ENCODE results near the gene CTNND2. TPM values are rescaled to one million over a fixed set of nuclear protein-coding genes. Genes with fewer than 3 reads are reported as not detected.

The CTNND2 gene
- total RNA-seq, 6 donors from 2014 or later = 1.1 to 12.4 (median 3.2) TPM

DNA sequence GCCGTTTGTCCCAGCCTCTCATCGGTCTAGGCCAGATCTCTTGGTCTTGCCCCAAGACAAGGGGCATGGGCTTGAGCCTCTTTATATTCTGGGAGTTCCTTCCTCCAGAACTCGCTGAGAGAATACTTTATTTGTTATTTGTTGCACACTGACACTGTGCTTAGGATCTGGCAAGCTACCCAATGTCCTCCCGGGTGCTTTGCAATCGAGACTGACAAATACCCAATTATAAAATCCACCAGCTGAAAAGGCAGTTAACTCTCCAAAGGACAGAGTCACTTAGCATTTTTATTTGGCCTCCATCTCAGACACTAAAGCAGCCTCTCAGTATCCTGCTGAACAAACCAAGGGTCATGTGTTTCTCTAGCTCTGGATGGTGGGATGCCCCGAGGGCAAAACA is 643.0 kb downstream of the CTNND2 start:
- DNase-seq = no peak
- 67 to 75% methylated on average over 6 of the region's 6 CpGs for WGBS, 2 donors
- Histone ChIP-seq H3K9me3 (no peaks in the 10 kb centered on the region), H3K4me3 (no peak overlapping the region), H3K27me3 (no peaks in the 10 kb centered on the region), H3K4me1 (no peaks in the 10 kb centered on the region), H3K36me3 (no peaks in the 10 kb centered on the region), H3K27ac (no peak overlapping the region)
- TF ChIP-seq POLR2AphosphoS5 (IDR thresholded peaks at IDR 0.05) (no peak), EP300 (IDR thresholded peaks at IDR 0.05) (no peak), POLR2A (IDR thresholded peaks at IDR 0.05) (no peak)
- TF ChIP-seq, protein P1, sequence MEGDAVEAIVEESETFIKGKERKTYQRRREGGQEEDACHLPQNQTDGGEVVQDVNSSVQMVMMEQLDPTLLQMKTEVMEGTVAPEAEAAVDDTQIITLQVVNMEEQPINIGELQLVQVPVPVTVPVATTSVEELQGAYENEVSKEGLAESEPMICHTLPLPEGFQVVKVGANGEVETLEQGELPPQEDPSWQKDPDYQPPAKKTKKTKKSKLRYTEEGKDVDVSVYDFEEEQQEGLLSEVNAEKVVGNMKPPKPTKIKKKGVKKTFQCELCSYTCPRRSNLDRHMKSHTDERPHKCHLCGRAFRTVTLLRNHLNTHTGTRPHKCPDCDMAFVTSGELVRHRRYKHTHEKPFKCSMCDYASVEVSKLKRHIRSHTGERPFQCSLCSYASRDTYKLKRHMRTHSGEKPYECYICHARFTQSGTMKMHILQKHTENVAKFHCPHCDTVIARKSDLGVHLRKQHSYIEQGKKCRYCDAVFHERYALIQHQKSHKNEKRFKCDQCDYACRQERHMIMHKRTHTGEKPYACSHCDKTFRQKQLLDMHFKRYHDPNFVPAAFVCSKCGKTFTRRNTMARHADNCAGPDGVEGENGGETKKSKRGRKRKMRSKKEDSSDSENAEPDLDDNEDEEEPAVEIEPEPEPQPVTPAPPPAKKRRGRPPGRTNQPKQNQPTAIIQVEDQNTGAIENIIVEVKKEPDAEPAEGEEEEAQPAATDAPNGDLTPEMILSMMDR (IDR thresholded peaks at IDR 0.05) = no peak
- ATAC-seq (ENCODE audit: low FRiP score in 2 of 2) = no peak

DNA sequence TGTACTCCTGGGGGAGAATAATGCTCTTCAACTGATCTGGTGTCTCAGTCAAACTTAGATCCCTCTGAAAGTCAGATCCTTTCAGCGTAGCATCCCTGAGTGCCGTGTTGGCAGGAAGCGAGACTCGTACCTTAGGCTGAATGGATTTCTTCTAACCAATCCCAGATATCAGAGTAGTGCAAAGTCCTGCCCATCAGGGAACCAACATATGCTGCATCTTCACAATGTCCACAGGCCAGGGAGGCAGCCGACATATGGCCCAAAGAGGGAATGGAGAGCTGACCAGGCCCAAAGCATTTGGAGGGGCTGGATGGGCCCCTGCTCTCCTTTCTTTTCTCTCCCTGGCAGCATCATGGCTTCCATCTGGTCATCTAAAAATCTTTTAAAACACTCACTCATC is 646.2 kb downstream of the CTNND2 start:
- Histone ChIP-seq H3K36me3 (no peaks in the 10 kb centered on the region), H3K4me3 (no peak overlapping the region)

DNA sequence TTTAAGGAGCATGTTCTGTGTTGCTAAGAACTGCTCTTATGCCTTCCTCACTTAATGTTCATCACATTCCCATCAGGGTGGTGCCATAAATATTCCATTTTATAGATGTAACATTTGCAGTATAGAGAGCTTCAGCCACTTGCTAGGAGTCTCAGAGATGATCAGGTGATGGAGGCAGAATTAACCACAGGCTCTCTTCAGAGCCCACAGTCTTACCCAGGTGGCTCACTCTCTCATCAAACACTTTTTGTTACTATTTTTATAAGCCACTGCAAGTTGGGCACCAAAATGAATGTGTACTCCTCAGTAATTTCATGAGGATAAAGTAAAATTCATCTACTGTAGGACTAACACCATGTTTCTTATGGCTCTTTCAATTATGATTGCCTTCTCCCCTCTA is 651.7 kb downstream of the CTNND2 start:
- TF ChIP-seq, protein P1 (IDR thresholded peaks at IDR 0.05) = no peak
- TF ChIP-seq EP300 (IDR thresholded peaks at IDR 0.05) = no peak
- TF ChIP-seq POLR2A (IDR thresholded peaks at IDR 0.05) = no peak
- no peak for TF ChIP-seq POLR2AphosphoS5 (IDR thresholded peaks at IDR 0.05)
- peaks cover 0 to 3% (median 0%) of the 10 kb centered on the region in 4 donors for H3K4me1 ChIP-seq
- no peak overlapping the region for H3K4me3 ChIP-seq
- H3K27me3 ChIP-seq = no peaks in the 10 kb centered on the region
- H3K36me3 ChIP-seq = no peaks in the 10 kb centered on the region
- DNase-seq = no peak
- H3K27ac ChIP-seq = no peak overlapping the region
- ATAC-seq (ENCODE audit: low FRiP score in 2 of 2) = no peak
- H3K9me3 ChIP-seq = no peaks in the 10 kb centered on the region

More for the DNA sequence above, 646.2 kb downstream of the CTNND2 start:
- H3K9me3 ChIP-seq = no peaks in the 10 kb centered on the region
- no peak for DNase-seq
- WGBS, 2 donors = 92 to 94% methylated on average over 4 to 5 of the region's 5 CpGs
- no peak for ATAC-seq (ENCODE audit: low FRiP score in 2 of 2)
- no peaks in the 10 kb centered on the region for H3K4me1 ChIP-seq
- no peak for TF ChIP-seq POLR2AphosphoS5 (IDR thresholded peaks at IDR 0.05)
- TF ChIP-seq EP300 (IDR thresholded peaks at IDR 0.05) = no peak
- no peak for TF ChIP-seq POLR2A (IDR thresholded peaks at IDR 0.05)
- TF ChIP-seq, protein P1 (IDR thresholded peaks at IDR 0.05) = no peak
- H3K27ac ChIP-seq = no peak overlapping the region
- H3K27me3 ChIP-seq = no peaks in the 10 kb centered on the region

DNA sequence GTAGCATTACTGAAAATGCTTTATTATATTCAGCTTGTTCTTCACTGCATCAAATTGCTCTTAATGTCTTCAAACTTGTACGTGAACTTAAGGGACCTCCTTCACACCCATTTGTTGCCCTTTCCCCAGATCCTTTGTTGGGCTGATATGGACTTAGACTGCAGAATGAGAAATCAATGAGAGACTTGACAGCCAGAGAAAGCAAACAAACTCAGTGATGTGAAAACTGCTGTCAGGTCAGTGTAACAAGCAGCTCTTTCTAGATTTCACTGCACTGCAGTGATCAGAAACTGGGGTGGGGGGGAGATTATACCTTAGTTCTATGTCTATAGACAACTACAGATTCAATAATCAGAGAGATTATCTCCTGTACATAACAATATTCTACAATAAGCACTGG is 652.2 kb downstream of the CTNND2 start:
- Histone ChIP-seq H3K9me3 (no peaks in the 10 kb centered on the region), H3K4me3 (no peak overlapping the region), H3K27ac (no peak overlapping the region), H3K27me3 (no peaks in the 10 kb centered on the region), H3K4me1 (peaks cover 0 to 3% (median 0%) of the 10 kb centered on the region in 4 donors), H3K36me3 (no peaks in the 10 kb centered on the region)
- DNase-seq = no peak
- 0 to 9% methylated on average over 1 of the region's 1 CpG for WGBS, 2 donors
- TF ChIP-seq POLR2A (IDR thresholded peaks at IDR 0.05) (no peak), EP300 (IDR thresholded peaks at IDR 0.05) (no peak), POLR2AphosphoS5 (IDR thresholded peaks at IDR 0.05) (no peak)
- TF ChIP-seq, protein P1 (IDR thresholded peaks at IDR 0.05) = no peak
- no peak for ATAC-seq (ENCODE audit: low FRiP score in 2 of 2)

DNA sequence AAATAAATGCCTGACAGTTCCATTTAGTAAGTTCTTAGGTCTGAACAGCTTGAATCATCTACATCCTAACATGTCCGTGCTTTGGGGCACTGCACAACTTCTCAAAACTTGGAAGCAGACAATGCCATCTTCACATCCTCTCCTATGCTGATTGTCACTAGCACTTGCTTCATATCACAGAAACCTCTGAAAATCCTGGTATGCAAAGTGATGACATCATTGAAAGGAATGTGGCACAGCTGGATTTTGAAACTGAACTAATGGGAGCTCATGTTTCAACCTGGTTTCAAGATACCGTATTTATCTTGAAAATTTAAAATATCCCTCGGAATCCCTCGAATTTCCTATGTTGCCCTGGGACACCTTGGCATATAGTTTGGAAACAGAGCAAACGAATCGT is 653.0 kb downstream of the CTNND2 start:
- WGBS, 2 donors = 46 to 50% methylated on average over 6 of the region's 6 CpGs
- no peak for DNase-seq
- no peaks in the 10 kb centered on the region for H3K36me3 ChIP-seq
- H3K27me3 ChIP-seq = no peaks in the 10 kb centered on the region
- H3K27ac ChIP-seq = no peak overlapping the region
- TF ChIP-seq, protein P1 (IDR thresholded peaks at IDR 0.05) = no peak
- TF ChIP-seq POLR2AphosphoS5 (IDR thresholded peaks at IDR 0.05) (no peak), POLR2A (IDR thresholded peaks at IDR 0.05) (no peak), EP300 (IDR thresholded peaks at IDR 0.05) (no peak)
- ATAC-seq (ENCODE audit: low FRiP score in 2 of 2) = no peak
- H3K4me3 ChIP-seq = no peak overlapping the region
- no peaks in the 10 kb centered on the region for H3K9me3 ChIP-seq
- peaks cover 0 to 3% (median 0%) of the 10 kb centered on the region in 4 donors for H3K4me1 ChIP-seq
